GM19240 (cell line): ENCODE measurements around the gene ADGRD1.

Experiments used
- DNase-seq: peaks from one replicate; pipeline ENCODE4 v3.0.0; 2011; ENCODE audit warnings: low spot score; ENCODE audit not compliant: insufficient read length

Gene ADGRD1

DNA sequence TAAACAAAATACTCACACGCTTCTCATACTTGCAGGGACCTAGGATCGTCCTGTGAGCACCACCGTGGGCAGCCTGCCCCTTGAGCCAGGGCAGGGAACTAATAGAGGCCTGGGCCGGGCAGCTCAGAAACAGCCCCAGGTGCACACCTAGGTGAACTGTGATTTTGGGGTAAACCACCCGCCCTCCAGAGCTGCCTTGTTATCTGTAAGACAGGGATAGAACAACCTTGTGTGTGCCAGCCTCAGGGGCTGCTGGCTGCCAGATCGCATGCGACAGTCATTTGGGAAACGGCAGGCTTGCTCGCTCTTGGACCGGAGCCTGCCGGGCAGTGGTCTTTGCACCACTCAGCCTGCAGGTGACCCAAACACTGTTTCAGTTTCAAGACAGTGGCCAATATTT, 86.8 kb downstream of the ADGRD1 start:
- DNase-seq, result no peak

DNA sequence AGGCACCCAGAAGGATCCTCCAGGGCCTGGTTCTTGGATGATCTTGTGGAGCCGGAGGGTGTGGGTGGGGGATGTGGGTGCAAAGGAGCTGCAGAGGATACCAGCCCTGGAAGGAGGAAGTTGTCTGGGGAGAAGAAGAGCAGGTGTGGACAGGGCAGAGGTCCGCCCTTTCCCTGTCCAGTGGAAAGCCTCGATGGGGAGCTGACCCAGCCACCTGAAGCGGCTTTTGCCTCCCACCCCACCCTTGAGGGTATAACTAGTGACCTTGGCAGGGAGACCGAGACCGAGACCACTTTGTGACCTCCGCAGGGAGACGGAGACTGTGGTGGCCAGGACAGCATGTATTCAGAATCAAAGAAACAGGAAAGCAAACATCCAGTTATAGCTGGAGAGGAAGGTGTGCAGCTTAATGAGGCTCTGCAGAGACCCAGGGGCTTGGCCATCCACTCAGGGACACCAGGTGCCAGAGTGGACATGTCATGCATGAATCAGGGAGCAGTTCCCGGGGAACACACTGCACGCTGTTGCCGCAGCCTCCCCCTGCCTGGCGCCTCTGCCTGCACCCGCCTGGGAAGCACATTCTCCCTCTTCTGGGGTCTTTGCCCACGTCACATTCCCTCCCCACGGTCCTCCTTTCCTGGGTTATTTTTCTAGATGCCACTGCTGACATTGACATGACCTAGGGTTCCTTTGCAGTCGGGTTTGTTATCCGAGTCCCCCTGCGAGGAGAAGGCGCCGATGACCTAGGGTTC, 87.7 kb downstream of the ADGRD1 start:
- no peak for DNase-seq

DNA sequence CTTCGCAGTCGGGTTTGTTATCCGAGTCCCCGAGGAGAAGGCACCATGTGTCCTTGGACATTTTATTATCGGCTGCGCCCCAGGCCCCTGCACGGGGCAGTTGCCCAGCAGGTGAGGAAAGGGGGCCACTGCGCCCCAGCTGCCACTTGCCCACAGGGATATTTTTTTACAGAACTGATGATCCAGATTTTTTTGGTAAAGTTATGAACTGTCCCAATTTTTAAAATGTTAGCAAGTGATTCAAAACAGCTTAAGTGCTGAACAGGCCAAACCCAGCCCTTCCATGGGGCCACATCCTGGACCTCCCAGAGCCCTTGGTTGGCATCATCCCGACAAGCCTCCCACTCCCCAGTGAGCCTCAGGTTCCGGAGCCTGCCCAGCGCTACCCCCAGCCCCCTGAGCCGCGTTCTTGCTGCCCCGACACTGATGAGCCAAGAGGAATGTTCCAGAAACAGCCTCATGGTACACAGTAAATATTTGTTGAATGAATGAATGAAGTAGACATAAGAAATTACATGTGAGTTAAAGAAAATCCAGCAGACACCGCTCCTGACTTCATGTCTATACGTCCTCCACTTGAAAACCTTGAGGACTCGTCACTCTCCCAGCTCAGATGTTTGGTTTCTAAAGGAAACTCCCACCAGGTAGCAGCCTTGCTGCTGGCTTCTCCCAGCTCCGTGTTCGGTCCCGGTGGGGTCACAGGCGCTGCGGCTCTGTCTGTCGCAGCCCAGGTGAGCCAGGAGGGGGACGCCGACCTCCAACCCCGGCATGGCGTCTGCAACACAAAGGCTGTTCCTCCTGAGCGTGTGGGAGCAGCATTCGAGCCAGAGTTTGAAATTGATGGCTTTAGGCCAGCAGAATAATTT, 88.5 kb downstream of the ADGRD1 start:
- DNase-seq, result no peak

DNA sequence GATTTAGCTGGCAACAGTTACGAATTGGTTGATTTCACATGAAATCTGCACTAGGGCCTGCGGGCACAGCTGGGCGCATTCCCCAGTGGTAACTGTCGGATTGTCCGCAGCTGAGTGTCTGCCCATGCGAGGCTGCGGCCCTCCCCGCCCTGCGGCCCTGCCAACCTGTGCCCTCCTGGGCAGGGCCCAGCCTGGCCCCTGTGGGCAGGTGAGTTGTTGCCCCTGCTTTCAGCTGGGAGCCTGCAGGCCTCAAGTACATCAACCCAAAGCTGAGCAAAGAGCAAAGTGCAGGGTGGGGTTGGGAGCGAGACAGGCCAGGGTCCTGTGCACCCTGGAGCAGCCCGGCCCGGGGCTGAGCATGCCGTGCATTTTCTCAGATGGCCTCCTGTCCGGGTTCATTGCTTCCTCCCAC, 89.1 kb downstream of the ADGRD1 start:
- DNase-seq, result no peak

DNA sequence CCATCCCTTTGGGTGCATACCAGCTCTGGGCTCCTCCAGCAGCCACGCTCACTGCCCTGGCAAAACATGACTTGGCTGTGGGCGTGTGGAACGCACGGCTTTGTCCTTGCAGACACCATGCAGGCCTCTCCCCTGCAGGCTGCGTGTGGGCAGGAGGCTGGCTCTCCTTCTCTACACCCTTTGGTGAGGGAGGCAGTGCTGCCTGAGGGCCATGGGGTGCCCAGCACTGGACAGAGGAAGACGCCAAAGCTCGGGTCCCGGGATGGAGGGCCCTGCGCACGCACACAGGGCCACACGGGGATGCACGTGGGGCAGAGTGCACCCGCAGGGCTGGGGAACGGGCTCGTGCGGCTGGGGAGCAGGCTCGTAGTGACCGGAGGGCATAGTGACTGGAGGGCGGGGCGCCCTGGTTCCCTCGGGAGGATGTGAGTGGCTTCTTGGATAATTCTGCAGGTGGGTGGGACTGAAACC, 89.7 kb downstream of the ADGRD1 start:
- no peak for DNase-seq

DNA sequence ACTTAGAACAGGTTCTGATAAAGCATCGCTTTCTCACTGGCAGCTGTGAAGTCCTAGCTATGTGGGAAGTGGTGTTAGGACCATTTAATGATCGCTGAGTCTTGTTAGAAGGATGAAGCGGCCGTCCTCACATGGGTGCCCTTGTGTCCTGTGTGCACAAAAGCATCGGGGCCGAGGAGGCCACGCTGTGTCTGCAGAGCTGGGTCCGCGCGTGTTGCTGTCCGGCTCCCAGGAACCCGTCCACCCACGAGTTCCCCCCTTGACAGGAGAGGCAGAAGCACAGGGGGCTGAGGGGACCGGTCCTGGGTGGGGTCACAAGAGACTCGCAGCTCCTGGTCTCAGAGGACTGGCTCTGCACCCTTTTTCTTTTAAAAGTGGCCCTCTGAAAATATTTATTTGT, 90.4 kb downstream of the ADGRD1 start:
- DNase-seq, result no peak

DNA sequence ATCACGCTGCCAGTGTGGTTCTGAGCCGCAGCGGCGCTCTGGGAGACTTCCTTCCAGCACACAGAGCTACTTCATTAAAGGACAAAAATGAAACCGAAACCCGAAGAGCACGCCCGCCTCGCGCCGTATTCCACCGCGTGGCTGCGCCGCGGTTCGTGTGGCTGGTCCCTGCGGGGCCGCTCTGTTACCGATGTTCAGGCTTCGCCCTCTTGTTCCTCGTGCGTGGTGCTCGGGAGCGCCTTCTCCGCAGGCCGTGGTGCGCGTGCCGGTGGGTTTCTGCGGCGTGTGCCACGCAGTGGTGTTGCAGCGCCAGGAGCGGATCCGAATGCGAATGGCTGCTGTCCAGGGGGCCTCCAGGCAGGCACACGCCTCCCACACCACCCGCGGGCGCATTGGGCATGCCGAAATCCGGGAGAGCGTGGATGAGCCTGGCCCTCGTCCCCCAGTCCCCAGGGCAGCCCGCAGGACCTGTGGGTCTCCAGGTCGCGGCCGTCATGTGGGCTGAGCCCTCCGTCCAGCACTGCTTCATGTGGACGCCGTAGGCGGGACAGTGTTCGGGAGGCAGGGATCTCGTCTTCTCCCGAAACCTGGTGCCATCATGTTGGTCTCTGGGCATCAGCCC, 91.2 kb downstream of the ADGRD1 start:
- no peak for DNase-seq

DNA sequence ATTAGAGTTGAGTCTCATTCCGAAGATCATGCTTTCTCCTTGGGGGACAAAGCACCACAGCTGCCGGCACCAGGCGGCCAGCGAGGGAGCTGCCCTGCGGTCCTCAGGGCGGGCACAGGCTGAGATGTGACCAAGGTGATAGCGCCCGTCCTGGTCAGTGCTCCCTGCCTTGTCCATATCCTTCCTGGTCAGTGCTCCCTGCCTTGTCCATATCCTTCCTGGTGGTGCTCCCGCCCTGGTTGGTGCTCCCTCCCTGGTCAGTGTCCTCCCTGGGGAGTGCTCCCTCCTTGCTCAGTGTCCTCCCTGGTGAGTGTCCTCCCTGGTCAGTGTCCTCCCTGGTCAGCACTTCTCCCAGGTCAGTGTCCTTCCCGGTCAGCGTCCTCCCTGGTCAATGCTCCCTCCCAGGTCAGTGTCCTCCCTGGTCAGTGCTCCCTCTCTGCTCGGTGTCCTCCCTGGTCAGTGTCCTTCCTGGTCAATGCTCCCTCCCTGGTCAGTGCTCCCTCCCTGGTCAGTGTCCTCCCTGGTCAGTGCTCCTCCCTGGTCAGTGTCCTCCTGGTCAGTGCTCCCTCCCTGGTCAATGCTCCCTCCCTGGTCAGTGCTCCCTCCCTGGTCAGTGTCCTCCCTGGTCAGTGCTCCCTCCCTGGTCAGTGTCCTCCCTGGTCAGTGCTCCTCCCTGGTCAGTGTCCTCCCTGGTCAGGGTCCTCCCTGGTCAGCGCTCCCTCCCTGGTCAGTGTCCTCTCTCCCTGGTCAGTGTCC, 92.2 kb downstream of the ADGRD1 start:
- DNase-seq, result no peak

DNA sequence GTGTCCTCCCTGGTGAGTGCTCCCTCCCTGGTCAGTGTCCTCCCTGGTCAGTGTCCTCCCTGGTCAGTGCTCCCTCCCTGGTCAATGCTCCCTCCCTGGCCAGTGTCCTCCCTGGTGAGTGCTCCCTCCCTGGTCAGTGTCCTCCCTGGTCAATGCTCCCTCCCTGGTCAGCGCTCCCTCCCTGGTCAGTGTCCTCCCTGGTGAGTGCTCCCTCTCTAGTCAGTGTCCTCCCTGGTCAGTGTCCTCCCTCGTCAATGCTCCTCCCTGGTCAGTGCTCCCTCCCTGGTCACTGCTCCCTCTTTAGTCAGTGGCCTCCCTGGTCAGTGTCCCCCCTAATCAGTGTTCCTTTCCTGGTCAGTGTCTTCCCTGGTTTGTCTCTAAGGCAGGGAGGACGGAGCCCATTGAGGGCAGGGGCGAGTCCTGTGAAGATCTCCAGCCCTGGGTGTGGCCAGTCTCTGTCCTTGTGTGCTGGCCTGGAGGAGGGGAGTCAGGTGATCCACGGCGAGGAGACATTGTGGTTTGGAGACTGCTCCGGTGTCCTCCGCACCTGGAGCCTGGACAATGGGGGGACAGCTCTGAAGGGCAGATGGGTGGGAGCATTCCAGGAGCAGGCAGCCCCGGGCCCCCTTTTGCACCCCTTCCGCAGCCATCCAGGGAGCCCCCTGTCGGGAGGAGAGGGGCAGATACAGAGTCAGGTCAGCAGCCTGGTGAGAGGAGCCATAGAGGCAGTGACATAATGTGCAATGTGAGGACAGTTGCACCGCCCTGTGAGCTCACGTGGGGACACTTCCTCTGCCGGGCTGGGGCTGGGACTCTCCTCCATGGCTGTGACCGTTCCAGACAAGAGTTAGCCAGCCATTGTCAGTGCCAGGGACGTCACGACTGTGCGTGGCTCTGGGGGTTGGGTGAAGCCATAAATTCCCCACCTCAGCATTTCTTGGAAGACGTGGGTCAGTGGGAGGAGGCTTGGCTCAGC, 93.4 kb downstream of the ADGRD1 start:
- no peak for DNase-seq

DNA sequence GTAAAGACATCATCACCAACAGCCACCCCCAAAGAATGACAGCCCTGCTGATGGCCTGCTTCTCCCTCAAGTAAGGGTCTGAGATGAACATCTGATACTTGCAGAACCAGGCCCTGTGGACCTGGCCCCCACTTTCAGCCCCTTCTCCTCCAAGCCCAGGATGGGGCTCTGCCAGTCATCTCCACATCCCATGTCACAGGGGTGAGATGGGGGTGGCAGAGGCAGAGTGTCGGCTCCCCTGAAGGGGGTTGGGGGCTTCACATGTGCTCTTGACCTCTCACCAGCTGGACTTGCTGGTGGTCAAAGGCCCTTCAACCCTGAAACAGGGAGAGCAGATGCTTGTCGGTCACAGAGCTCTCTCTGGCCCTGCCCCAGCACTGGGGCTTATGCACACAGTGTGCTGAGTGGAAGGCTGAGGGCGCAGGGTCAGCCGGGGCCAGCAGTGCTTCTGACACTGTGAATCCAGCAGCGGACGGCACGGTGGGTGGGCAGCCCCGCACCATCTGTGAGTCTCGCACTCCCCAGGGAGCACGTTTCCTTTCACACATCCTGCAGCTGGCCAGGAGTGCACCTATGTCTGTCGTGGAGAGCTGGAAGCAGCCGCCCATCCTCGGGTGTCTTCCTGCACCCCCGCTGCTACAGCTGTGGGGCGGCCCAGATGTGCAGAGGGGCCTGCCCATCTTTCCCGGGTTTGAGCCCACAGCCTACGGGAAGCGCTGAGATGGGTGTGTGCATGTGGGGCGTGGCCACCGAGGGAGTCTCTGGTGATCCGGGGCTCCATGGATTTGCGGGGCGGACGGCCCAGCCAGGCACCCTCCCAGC, 94.3 kb downstream of the ADGRD1 start:
- DNase-seq, result no peak

DNA sequence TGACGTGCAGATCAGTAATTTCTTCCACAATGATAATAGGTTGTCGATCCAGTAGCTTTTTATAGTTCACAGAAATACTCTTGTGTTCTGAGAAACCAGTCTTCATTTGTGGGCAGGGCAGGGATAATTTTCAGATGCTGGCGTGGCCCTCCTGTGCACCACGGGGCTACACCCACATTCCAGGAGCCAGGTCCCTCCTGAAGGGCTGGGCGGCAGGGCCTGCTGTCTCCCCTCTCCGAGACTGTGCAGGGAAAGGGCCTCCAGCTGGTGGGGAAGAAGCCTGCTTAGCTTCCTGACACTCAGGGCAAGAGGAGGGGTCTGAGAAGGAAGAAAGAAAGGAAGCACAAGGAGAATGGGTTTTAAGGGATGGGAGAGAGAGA, 94.9 kb downstream of the ADGRD1 start:
- DNase-seq, result no peak

DNA sequence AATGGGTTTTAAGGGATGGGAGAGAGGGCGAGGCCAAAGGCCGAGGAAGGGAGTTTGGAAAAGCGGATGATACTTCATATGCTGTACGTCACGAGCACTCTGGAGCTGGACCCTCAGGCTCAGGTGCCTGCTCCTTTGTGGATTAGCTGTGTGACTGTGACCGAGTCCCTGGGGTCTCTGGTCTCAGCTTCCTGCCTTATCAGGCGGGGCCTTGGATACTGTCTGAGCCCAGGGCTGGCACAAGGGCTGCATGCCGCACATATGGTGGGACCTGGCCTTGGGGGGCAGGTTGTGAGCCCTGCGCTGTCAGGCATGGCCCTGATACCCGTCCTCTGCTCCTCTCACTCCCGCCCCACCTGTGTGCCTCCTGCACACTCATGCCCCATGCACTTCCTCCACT, 95.3 kb downstream of the ADGRD1 start:
- DNase-seq, result no peak

DNA sequence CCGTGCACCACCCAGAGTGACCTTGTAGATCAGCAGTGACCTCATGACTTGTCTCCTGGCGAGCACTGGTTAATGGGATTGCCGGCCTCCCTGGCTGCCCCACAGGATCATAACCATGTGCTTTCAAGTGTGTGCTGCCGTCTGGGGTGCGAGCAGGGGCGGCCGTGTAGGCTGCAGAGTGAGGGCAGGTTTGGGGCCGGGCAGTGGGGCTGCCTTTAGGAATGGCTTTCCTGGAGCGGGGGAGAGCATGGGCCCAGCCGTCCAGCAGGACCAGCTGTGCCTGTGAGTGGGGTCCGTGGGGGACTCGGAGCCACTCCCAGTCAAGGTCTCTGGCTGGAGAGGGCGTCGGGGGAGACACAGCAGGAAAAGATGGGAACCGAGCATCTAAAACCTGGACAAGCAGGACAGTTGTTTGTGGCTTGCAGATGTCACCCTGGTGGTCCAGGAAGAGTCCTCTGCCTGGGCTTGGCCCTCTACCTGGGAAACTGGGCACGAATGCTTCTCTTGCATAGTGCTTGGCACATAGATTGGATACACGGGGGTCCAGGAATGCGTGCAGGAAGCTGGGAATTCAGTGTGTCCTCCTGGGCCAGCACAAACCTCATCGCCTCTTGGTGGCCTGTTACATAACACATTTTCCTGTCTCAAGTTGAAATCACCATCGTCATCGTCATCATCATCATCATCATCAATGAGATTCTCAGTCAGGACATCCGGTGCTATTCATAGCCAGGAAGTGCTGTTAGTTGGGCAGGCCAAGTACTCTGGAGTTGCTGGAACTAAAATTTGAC, 96.0 kb downstream of the ADGRD1 start:
- DNase-seq, result no peak

DNA sequence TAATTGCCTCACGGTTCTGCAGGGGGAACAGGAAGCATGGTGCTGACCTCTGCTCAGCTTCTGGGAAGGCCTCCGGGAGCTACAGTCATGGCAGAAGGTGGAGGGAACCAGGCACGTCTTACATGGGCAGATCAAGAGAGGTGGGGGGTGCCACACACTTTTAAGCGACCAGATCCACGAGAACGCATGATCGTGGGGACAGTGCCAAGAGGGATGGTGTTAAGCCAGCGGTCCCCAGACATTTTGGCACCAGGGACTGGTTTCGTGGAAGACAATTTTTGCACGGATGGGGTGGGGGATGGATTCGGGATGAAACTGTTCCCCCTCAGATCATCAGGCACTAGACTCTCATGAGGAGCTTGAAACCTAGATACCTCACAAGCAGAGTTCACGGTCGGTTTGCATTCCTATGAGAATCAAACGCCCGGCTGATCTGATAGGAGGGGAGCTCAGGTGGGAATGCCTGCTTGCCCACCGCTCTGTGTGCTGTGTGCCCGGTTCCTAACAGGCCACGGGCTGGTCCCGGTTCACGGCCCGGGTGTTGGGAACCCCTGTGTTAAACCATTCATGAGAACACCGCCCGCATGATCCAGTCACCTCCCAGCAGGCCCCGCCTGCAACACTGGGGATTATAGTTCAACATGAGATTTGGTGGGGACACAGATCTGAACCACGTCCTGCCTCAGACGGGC, 96.9 kb downstream of the ADGRD1 start:
- DNase-seq, result no peak

DNA sequence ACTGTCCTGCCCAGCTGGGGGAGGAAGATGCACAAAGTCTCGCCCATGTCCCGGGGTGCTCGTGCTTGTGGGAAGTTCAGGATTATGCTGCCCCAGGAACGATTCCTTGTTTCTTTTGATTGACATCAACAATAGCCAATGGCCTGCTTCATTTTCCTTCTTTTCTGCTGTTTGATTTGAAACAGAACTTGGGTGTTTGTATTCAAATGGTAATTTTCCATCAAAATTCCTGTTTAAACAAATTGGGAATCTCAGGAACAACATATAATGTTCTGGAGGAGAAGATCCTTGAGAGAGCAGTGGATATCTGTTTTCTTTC, 97.4 kb downstream of the ADGRD1 start:
- no peak for DNase-seq

DNA sequence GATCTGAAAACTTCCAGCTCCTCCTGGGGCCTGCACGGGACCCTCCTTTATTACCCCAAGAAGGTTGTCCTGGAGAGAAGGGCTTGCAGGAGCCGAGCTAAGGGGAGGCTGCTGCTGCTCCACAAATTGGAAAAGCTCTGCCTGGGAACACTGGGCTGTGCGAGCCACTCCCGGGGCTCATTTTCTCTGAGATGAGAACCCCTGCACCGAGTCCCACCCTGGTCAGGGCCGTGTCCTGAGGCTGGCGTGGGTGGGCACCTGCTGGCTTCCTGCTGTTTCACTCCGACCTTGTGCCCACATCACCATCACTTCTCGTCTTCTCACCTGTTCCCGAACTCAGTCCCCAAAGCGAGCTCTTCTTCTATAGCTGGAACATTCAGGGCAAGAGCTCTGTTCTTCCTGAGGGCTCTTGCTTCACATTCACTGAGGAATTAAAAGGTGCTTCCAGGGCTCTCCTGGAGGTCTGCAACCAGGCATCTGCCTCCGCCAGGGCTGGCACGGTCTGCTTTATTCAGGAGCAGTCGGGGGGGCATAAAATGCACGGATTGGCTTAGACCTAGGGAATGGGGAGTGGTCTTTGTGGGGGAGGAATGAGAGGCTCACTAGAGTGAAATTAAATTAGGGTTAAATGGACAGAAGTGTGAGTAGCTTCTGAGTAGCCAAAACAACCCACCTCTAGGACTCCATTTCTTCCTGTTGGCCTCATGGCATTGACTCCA, 98.5 kb downstream of the ADGRD1 start:
- DNase-seq, result no peak

DNA sequence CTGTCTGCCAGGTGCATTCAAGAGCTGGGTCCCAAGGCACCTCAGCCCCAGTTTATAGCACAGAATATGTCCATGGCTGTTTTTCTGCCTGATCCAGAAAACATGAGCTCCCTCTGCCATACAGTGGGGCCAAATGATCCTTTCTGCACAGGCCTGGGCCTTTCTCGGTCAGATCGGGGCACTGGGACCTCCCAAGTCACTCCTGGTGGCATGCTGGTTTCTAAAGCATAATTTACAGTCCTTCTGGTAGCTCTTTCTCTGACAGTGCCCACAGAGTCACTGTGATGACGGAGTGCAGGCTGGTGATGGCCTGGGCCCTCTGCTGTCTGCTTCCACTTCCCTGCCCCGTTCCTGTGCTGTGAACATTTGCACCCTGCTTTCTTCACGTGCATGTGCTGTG, 99.2 kb downstream of the ADGRD1 start:
- DNase-seq, result no peak

DNA sequence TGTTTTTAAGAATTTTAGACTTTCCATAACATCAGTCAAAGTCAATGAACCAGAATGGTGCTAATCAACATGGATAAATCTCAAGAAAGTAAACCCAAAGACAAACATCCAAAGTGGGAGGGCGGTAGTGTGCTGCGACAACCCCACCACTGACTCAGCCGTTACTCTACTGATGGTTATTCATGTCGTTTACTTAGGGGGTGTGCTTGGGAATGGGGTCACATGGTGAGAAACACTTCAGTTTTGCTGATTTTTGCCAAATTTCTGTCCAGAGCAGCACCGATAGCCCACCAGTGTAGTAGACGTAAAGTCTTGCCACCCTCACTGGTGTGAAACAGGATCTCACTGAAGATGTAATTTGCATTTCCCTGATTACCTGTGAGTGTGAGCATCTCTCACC, 99.9 kb downstream of the ADGRD1 start:
- DNase-seq, result no peak
